ENCODE results near the gene SCIN. TPM values are rescaled to one million over a fixed set of nuclear protein-coding genes. Genes with fewer than 3 reads are reported as not detected.

The SCIN gene
- total and polyA plus RNA-seq, 2 of the 8 experiments (the other 6 are each of a cell fraction or from before 2014, with no cell fraction given) = 0.47 to 1.9 TPM

DNA sequence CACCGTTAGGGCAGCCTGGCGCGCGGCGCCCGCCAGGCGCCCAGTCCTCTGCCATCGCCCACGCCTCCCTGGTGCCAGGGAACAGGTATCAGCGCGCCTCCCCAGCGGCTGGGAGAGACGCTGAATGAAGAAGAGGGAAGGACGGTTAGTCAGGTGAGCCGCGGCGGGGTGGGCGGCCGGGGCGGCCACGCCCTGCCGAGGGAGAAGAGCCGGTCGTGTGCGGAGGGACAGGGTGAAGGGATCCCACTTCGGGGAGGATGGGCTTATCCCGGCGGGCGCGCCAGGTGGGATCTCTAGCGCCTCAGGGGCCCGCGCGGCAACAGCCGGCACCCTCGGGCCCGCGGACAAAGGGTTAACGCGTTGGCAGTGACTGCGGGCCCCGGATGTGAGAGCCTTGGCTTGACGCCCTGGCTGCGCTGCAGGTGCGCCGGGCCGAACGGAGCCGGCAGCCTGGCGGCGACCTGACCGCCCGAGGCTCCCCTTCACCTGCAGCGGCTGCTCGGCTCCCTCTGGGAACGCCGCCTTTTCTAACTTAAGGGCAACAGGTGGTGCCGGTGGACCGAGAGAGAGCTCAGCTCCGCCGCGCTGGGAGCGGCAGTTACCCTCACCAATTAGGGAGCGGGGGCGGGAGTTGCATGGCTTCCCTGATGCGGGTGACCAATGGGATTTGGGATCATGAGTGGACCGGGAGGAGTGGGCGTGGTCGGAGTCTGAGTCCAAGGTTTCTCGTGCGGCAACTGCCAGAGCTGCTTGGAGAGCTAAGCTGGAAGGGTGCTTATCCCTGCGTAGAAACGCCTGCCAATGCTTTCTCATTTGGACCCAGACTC lies 116.6 kb downstream of the SCIN start, which contains the start of gene ARL4A (continued):
- TF ChIP-seq, protein P1, sequence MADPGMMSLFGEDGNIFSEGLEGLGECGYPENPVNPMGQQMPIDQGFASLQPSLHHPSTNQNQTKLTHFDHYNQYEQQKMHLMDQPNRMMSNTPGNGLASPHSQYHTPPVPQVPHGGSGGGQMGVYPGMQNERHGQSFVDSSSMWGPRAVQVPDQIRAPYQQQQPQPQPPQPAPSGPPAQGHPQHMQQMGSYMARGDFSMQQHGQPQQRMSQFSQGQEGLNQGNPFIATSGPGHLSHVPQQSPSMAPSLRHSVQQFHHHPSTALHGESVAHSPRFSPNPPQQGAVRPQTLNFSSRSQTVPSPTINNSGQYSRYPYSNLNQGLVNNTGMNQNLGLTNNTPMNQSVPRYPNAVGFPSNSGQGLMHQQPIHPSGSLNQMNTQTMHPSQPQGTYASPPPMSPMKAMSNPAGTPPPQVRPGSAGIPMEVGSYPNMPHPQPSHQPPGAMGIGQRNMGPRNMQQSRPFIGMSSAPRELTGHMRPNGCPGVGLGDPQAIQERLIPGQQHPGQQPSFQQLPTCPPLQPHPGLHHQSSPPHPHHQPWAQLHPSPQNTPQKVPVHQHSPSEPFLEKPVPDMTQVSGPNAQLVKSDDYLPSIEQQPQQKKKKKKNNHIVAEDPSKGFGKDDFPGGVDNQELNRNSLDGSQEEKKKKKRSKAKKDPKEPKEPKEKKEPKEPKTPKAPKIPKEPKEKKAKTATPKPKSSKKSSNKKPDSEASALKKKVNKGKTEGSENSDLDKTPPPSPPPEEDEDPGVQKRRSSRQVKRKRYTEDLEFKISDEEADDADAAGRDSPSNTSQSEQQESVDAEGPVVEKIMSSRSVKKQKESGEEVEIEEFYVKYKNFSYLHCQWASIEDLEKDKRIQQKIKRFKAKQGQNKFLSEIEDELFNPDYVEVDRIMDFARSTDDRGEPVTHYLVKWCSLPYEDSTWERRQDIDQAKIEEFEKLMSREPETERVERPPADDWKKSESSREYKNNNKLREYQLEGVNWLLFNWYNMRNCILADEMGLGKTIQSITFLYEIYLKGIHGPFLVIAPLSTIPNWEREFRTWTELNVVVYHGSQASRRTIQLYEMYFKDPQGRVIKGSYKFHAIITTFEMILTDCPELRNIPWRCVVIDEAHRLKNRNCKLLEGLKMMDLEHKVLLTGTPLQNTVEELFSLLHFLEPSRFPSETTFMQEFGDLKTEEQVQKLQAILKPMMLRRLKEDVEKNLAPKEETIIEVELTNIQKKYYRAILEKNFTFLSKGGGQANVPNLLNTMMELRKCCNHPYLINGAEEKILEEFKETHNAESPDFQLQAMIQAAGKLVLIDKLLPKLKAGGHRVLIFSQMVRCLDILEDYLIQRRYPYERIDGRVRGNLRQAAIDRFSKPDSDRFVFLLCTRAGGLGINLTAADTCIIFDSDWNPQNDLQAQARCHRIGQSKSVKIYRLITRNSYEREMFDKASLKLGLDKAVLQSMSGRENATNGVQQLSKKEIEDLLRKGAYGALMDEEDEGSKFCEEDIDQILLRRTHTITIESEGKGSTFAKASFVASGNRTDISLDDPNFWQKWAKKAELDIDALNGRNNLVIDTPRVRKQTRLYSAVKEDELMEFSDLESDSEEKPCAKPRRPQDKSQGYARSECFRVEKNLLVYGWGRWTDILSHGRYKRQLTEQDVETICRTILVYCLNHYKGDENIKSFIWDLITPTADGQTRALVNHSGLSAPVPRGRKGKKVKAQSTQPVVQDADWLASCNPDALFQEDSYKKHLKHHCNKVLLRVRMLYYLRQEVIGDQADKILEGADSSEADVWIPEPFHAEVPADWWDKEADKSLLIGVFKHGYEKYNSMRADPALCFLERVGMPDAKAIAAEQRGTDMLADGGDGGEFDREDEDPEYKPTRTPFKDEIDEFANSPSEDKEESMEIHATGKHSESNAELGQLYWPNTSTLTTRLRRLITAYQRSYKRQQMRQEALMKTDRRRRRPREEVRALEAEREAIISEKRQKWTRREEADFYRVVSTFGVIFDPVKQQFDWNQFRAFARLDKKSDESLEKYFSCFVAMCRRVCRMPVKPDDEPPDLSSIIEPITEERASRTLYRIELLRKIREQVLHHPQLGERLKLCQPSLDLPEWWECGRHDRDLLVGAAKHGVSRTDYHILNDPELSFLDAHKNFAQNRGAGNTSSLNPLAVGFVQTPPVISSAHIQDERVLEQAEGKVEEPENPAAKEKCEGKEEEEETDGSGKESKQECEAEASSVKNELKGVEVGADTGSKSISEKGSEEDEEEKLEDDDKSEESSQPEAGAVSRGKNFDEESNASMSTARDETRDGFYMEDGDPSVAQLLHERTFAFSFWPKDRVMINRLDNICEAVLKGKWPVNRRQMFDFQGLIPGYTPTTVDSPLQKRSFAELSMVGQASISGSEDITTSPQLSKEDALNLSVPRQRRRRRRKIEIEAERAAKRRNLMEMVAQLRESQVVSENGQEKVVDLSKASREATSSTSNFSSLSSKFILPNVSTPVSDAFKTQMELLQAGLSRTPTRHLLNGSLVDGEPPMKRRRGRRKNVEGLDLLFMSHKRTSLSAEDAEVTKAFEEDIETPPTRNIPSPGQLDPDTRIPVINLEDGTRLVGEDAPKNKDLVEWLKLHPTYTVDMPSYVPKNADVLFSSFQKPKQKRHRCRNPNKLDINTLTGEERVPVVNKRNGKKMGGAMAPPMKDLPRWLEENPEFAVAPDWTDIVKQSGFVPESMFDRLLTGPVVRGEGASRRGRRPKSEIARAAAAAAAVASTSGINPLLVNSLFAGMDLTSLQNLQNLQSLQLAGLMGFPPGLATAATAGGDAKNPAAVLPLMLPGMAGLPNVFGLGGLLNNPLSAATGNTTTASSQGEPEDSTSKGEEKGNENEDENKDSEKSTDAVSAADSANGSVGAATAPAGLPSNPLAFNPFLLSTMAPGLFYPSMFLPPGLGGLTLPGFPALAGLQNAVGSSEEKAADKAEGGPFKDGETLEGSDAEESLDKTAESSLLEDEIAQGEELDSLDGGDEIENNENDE (IDR thresholded peaks at IDR 0.05; ENCODE audit: insufficient replicate concordance, low read length) = no peak
- TF ChIP-seq SIRT6 (IDR thresholded peaks at IDR 0.05; ENCODE audit: low read length) (no peak), CREB1 (IDR thresholded peaks at IDR 0.05) (no peak; the same call in 1 of the 2 replicates), JUND (IDR thresholded peaks at IDR 0.05; ENCODE audit: low read length) (no peak), TAF1 (IDR thresholded peaks at IDR 0.05; ENCODE audit: low read depth, low read length) (peak; percentile 99), PHF8 (conservative IDR thresholded peaks at IDR 0.05; ENCODE audit: low read depth, low read length) (peak; percentile 78), JUN (IDR thresholded peaks at IDR 0.05; ENCODE audit: low read depth, low read length) (no peak), POLR2AphosphoS5 (IDR thresholded peaks at IDR 0.05; ENCODE audit: low read depth, low read length) (peak; percentile 87), KDM1A (IDR thresholded peaks at IDR 0.05; ENCODE audit: borderline replicate concordance, low read length) (no peak), KDM4A (IDR thresholded peaks at IDR 0.05; ENCODE audit: low read depth, low read length, severe bottlenecking) (peak; percentile 93), RBBP5 (IDR thresholded peaks at IDR 0.05; ENCODE audit: borderline replicate concordance, low read depth, low read length) (peak; percentile 60)
